Measurements from ENCODE around the gene B4GALT4.

Gene B4GALT4

GRCh38 chr3:119205685-119206084 lies 35.0 kb downstream of the B4GALT4 start:
- ATAC-seq (ENCODE audit: low read depth), result no peak
- H3K27ac Mint-ChIP-seq, result no peak overlapping the region
- no peaks in the 10 kb centered on the region for H3K4me1 Mint-ChIP-seq
- no peak overlapping the region for H3K4me3 Mint-ChIP-seq
- DNase-seq (ENCODE audit: low spot score in 2 of 2), result no peak
- peaks cover 27% of the 10 kb centered on the region for H3K36me3 Mint-ChIP-seq
- peaks cover 5% of the 10 kb centered on the region for H3K9me3 Mint-ChIP-seq
- no peaks in the 10 kb centered on the region for H3K27me3 Mint-ChIP-seq

- no peaks in the 10 kb centered on the region for H3K4me1 Mint-ChIP-seq
- H3K27ac Mint-ChIP-seq, result no peak overlapping the region
- H3K27me3 Mint-ChIP-seq, result no peaks in the 10 kb centered on the region
- H3K9me3 Mint-ChIP-seq, result peaks cover 5% of the 10 kb centered on the region
- peaks cover 24% of the 10 kb centered on the region for H3K36me3 Mint-ChIP-seq
- H3K4me3 Mint-ChIP-seq, result no peak overlapping the region
- ATAC-seq (ENCODE audit: low read depth) (no peak), DNase-seq (ENCODE audit: low spot score in 2 of 2) (no peak)
Measured at GRCh38 chr3:119205209-119205608, 35.5 kb downstream of the B4GALT4 start.

GRCh38 chr3:119195911-119196310 lies 44.8 kb downstream of the B4GALT4 start:
- ATAC-seq (ENCODE audit: low read depth), result no peak
- Mint-ChIP-seq H3K9me3 (no peaks in the 10 kb centered on the region), H3K27ac (no peak overlapping the region), H3K36me3 (no peaks in the 10 kb centered on the region), H3K27me3 (peaks cover 3% of the 10 kb centered on the region), H3K4me3 (no peak overlapping the region), H3K4me1 (no peaks in the 10 kb centered on the region)
- no peak for DNase-seq (ENCODE audit: low spot score in 2 of 2)

GRCh38 chr3:119195151-119195476 lies 45.6 kb downstream of the B4GALT4 start:
- no peak for ATAC-seq (ENCODE audit: low read depth)
- Mint-ChIP-seq H3K4me3 (no peak overlapping the region), H3K27ac (no peak overlapping the region), H3K27me3 (peaks cover 3% of the 10 kb centered on the region), H3K4me1 (no peaks in the 10 kb centered on the region), H3K9me3 (no peaks in the 10 kb centered on the region), H3K36me3 (no peaks in the 10 kb centered on the region)
- no peak for DNase-seq (ENCODE audit: low spot score in 2 of 2)

- Mint-ChIP-seq H3K27me3 (peaks cover 3% of the 10 kb centered on the region), H3K27ac (no peak overlapping the region), H3K4me3 (no peak overlapping the region), H3K4me1 (no peaks in the 10 kb centered on the region), H3K36me3 (no peaks in the 10 kb centered on the region), H3K9me3 (no peaks in the 10 kb centered on the region)
- no peak for ATAC-seq (ENCODE audit: low read depth)
- DNase-seq (ENCODE audit: low spot score in 2 of 2), result no peak
Measured at GRCh38 chr3:119194237-119195150, 46.2 kb downstream of the B4GALT4 start.

GRCh38 chr3:119191800-119192199 lies 48.9 kb downstream of the B4GALT4 start:
- H3K4me3 Mint-ChIP-seq, result no peak overlapping the region
- H3K27me3 Mint-ChIP-seq, result peaks cover 3% of the 10 kb centered on the region
- ATAC-seq (ENCODE audit: low read depth) (no peak), DNase-seq (ENCODE audit: low spot score in 2 of 2) (no peak)
- no peaks in the 10 kb centered on the region for H3K4me1 Mint-ChIP-seq
- H3K36me3 Mint-ChIP-seq, result no peaks in the 10 kb centered on the region
- H3K9me3 Mint-ChIP-seq, result no peaks in the 10 kb centered on the region
- H3K27ac Mint-ChIP-seq, result no peak overlapping the region

- ATAC-seq (ENCODE audit: low read depth) (no peak), DNase-seq (ENCODE audit: low spot score in 2 of 2) (no peak)
- Mint-ChIP-seq H3K4me1 (no peaks in the 10 kb centered on the region), H3K9me3 (no peaks in the 10 kb centered on the region), H3K27ac (no peak overlapping the region), H3K36me3 (no peaks in the 10 kb centered on the region), H3K4me3 (no peak overlapping the region), H3K27me3 (peaks cover 7% of the 10 kb centered on the region)
Measured at GRCh38 chr3:119187266-119187665, 53.4 kb downstream of the B4GALT4 start.

GRCh38 chr3:119184796-119185570 lies 55.7 kb downstream of the B4GALT4 start:
- Mint-ChIP-seq H3K9me3 (no peaks in the 10 kb centered on the region), H3K4me3 (no peak overlapping the region), H3K36me3 (no peaks in the 10 kb centered on the region), H3K27ac (no peak overlapping the region), H3K4me1 (no peaks in the 10 kb centered on the region), H3K27me3 (peaks cover 10% of the 10 kb centered on the region)
- no peak for DNase-seq (ENCODE audit: low spot score in 2 of 2)
- no peak for ATAC-seq (ENCODE audit: low read depth)

- no peak for DNase-seq (ENCODE audit: low spot score in 2 of 2)
- Mint-ChIP-seq H3K36me3 (no peaks in the 10 kb centered on the region), H3K4me1 (no peaks in the 10 kb centered on the region), H3K9me3 (no peaks in the 10 kb centered on the region), H3K4me3 (no peak overlapping the region), H3K27ac (no peak overlapping the region), H3K27me3 (peaks cover 11% of the 10 kb centered on the region)
- no peak for ATAC-seq (ENCODE audit: low read depth)
Measured at GRCh38 chr3:119184111-119184510, 56.6 kb downstream of the B4GALT4 start.

- peaks cover 2% of the 10 kb centered on the region for H3K36me3 Mint-ChIP-seq
- H3K9me3 Mint-ChIP-seq, result no peaks in the 10 kb centered on the region
- no peaks in the 10 kb centered on the region for H3K4me1 Mint-ChIP-seq
- H3K4me3 Mint-ChIP-seq, result no peak overlapping the region
- peaks cover 19% of the 10 kb centered on the region for H3K27me3 Mint-ChIP-seq
- ATAC-seq (ENCODE audit: low read depth) (no peak), DNase-seq (ENCODE audit: low spot score in 2 of 2) (no peak)
- no peak overlapping the region for H3K27ac Mint-ChIP-seq
Measured at GRCh38 chr3:119181765-119182164, 58.9 kb downstream of the B4GALT4 start.

GRCh38 chr3:119177321-119177720 lies 63.4 kb downstream of the B4GALT4 start:
- DNase-seq (ENCODE audit: low spot score in 2 of 2) (no peak), ATAC-seq (ENCODE audit: low read depth) (no peak)
- no peaks in the 10 kb centered on the region for H3K9me3 Mint-ChIP-seq
- H3K4me1 Mint-ChIP-seq, result no peaks in the 10 kb centered on the region
- no peak overlapping the region for H3K4me3 Mint-ChIP-seq
- no peak overlapping the region for H3K27ac Mint-ChIP-seq
- peaks cover 2% of the 10 kb centered on the region for H3K36me3 Mint-ChIP-seq
- peaks cover 17% of the 10 kb centered on the region for H3K27me3 Mint-ChIP-seq

GRCh38 chr3:119176778-119177177 lies 63.9 kb downstream of the B4GALT4 start:
- no peak overlapping the region for H3K27ac Mint-ChIP-seq
- peaks cover 17% of the 10 kb centered on the region for H3K27me3 Mint-ChIP-seq
- DNase-seq (ENCODE audit: low spot score in 2 of 2) (no peak), ATAC-seq (ENCODE audit: low read depth) (no peak)
- no peaks in the 10 kb centered on the region for H3K4me1 Mint-ChIP-seq
- peaks cover 2% of the 10 kb centered on the region for H3K36me3 Mint-ChIP-seq
- H3K4me3 Mint-ChIP-seq, result no peak overlapping the region
- no peaks in the 10 kb centered on the region for H3K9me3 Mint-ChIP-seq

GRCh38 chr3:119175872-119176756 lies 64.6 kb downstream of the B4GALT4 start:
- DNase-seq (ENCODE audit: low spot score in 2 of 2) (no peak), ATAC-seq (ENCODE audit: low read depth) (no peak)
- H3K36me3 Mint-ChIP-seq, result peaks cover 2% of the 10 kb centered on the region
- H3K27me3 Mint-ChIP-seq, result peaks cover 17% of the 10 kb centered on the region
- H3K27ac Mint-ChIP-seq, result no peak overlapping the region
- no peaks in the 10 kb centered on the region for H3K9me3 Mint-ChIP-seq
- no peaks in the 10 kb centered on the region for H3K4me1 Mint-ChIP-seq
- no peak overlapping the region for H3K4me3 Mint-ChIP-seq

GRCh38 chr3:119173325-119173724 lies 67.4 kb downstream of the B4GALT4 start, which contains the start of gene UPK1B:
Gene UPK1B (plus strand): TSS chr3:119173598. CDS start chr3:119186742, 13,144 bp downstream.
- Mint-ChIP-seq H3K9me3 (no peaks in the 10 kb centered on the region), H3K27ac (no peak within 1 kb of the TSS), H3K4me3 (no peak within 1 kb of the TSS), H3K27me3 (peaks cover 9% of the 10 kb centered on the region), H3K36me3 (peaks cover 2% of the 10 kb centered on the region), H3K4me1 (no peaks in the 10 kb centered on the region)
- DNase-seq (ENCODE audit: low spot score in 2 of 2) (no peak), ATAC-seq (ENCODE audit: low read depth) (no peak)
